HG03060 (cell line): ENCODE measurements around the gene PNPLA1.

ENCODE experiments used
- ATAC-seq: cut with Tn5 transposase; IDR thresholded peaks from one replicate; pipeline ENCODE4 v1.9.1; 2021; ENCODE audit warnings: low read depth, moderate number of reproducible peaks; ENCODE audit not compliant: unreplicated experiment

PNPLA1 gene

GRCh38 chr6:36350681-36351571, 81.1 kb downstream of the PNPLA1 start:
- ATAC-seq: no peak

DNA sequence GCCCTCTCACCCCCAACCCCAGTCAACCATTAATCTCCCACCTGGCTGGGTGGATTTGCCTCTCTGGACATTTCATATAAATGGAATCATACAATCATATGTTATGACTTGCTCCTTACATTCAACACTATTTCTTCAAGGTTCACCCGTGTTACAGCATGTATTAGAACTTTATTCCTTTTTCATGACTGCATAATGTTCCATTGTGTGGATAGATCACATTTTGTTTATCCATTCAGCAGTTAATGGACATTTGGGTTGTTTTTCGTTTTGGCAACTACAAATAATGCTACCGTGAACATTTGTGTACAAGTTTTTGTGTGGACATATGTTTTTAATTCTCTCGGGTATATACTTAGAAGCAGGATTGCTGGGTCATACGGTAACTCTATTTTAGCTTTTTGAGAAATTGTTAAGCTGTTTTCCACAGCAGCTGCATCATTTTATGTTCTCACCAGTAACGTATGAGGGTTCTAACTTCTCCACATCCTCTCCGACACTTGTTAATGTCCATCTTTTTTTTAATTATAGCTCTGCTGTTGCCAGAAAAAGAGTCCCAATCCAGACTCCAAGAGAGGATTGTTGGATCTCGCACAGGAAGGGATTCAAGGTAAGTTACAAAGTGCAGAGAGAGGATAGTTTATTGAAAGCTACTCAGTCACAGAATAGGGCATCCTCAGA, 82.8 kb downstream of the PNPLA1 start:
- ATAC-seq: no peak

DNA sequence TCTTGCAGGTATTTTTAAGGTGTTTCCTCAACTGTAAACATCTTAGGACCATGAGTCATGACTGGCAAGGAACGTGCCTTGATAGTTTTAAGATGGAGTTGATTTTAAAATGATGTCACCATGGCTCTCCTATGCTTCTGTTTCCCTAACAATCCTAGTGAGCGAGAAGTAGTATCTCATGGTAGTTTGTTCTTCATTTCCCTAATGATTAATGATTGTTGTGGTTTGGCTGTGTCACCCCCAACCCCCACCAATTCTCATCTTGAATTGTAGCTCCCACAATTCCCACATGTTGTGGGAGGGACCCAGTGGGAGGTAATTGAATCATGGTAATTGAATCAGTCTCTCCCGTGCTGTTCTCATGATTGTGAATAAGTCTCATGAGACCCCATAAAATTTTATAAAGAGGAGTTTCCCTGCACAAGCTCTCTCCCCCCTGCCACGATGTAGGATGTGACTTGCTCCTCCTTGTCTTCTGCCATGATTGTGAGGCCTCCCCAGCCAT, 83.6 kb downstream of the PNPLA1 start:
- ATAC-seq: no peak

GRCh38 chr6:36355819-36356218, 86.0 kb downstream of the PNPLA1 start:
- no peak for ATAC-seq

- ATAC-seq: no peak
Observed at GRCh38 chr6:36357872-36358225, 88.0 kb downstream of the PNPLA1 start.
